ENCODE measurements around the gene SPATA32.

SPATA32 gene

GRCh38 chr17:45290269-45290765 is 28.4 kb upstream of the SPATA32 start:
- CTCF ChIA-PET = interaction anchor here (12.1 to 32.0 kb wide), 2 partner anchors 13 to 99 kb away, joined by 144 to 828 read pairs; no protein-coding TSS in a partner anchor
- no peak overlapping the region for H3K4me3 ChIP-seq (ENCODE audit: low read depth, low read length)
- POLR2A ChIA-PET = interaction anchor here (0.6 kb wide), 1 partner anchor 79 kb away, joined by 3 read pairs; no protein-coding TSS in a partner anchor
- DNase-seq (ENCODE audit: low read depth, low spot score) = no peak
- TF ChIP-seq CTCF (IDR thresholded peaks at IDR 0.05; ENCODE audit: insufficient read depth, low read length, missing control alignments) = no peak

- no peak overlapping the region for H3K4me3 ChIP-seq (ENCODE audit: low read depth, low read length)
- no peak for TF ChIP-seq CTCF (IDR thresholded peaks at IDR 0.05; ENCODE audit: insufficient read depth, low read length, missing control alignments)
- ChIA-PET POLR2A (interaction anchor here (1.0 kb wide), 1 partner anchor 27 kb away, joined by 3 read pairs; the partner anchor contains the start of gene MAP3K14), CTCF (interaction anchor here (1.6 to 32.0 kb wide), 4 partner anchors 12 to 100 kb away, joined by 4 to 828 read pairs (median 74); partner anchors contain the start of gene MAP3K14)
- DNase-seq (ENCODE audit: low read depth, low spot score) = no peak
Measured at GRCh38 chr17:45289301-45290268, 27.7 kb upstream of the SPATA32 start.

- DNase-seq (ENCODE audit: low read depth, low spot score) = no peak
- CTCF ChIA-PET = interaction anchor here (1.6 to 32.0 kb wide), 5 partner anchors 11 to 101 kb away, joined by 4 to 828 read pairs (median 5); partner anchors contain the start of gene MAP3K14
Measured at GRCh38 chr17:45288825-45289224, 26.9 kb upstream of the SPATA32 start.

GRCh38 chr17:45287526-45288500 is 25.9 kb upstream of the SPATA32 start:
- ChIA-PET POLR2A (no interaction called here), CTCF (interaction anchor here (1.4 to 32.0 kb wide), 7 partner anchors 10 to 102 kb away, joined by 3 to 828 read pairs (median 4); partner anchors contain the start of gene MAP3K14)
- no peak for TF ChIP-seq CTCF (IDR thresholded peaks at IDR 0.05; ENCODE audit: insufficient read depth, low read length, missing control alignments)
- DNase-seq (ENCODE audit: low read depth, low spot score) = no peak
- H3K4me3 ChIP-seq (ENCODE audit: low read depth, low read length) = no peak overlapping the region

More at GRCh38 chr17:45288825-45289224, 26.9 kb upstream of the SPATA32 start:
- no peak overlapping the region for H3K4me3 ChIP-seq (ENCODE audit: low read depth, low read length)
- TF ChIP-seq CTCF (IDR thresholded peaks at IDR 0.05; ENCODE audit: insufficient read depth, low read length, missing control alignments) = no peak
- POLR2A ChIA-PET = interaction anchor here (1.0 kb wide), 1 partner anchor 28 kb away, joined by 3 read pairs; the partner anchor contains the start of gene MAP3K14

- H3K4me3 ChIP-seq (ENCODE audit: low read depth, low read length) = no peak overlapping the region
- ChIA-PET POLR2A (no interaction called here), CTCF (interaction anchor here (1.9 to 32.0 kb wide), 3 partner anchors 9 to 103 kb away, joined by 4 to 828 read pairs (median 144); no protein-coding TSS in a partner anchor)
- no peak for DNase-seq (ENCODE audit: low read depth, low spot score)
- no peak for TF ChIP-seq CTCF (IDR thresholded peaks at IDR 0.05; ENCODE audit: insufficient read depth, low read length, missing control alignments)
Measured at GRCh38 chr17:45286286-45286685, 24.4 kb upstream of the SPATA32 start.
